Measurements from ENCODE around the gene MRPL2. TPM values are rescaled to one million over a fixed set of nuclear protein-coding genes. Genes with fewer than 3 reads are reported as not detected.

MRPL2 gene
- total RNA-seq, 2 donors from 2014 or later: 7.4 to 10.6 TPM

- Histone ChIP-seq H3K4me1 (ENCODE audit: control insufficient read depth in 1 of 2, low read depth in 2 of 2) (no peaks in the 10 kb centered on the region), H3K4me3 (no peak overlapping the region), H3K9me3 (no peaks in the 10 kb centered on the region), H3K27ac (no peak overlapping the region), H3K36me3 (peaks cover 34% of the 10 kb centered on the region), H3K27me3 (replicated peaks; ENCODE audit: insufficient read depth) (no peaks in the 10 kb centered on the region)
- DNase-seq (ENCODE audit: low spot score) (no peak), ATAC-seq (ENCODE audit: insufficient number of reproducible peaks, low FRiP score, low read depth) (no peak)
- no peak for TF ChIP-seq CTCF (IDR thresholded peaks at IDR 0.05)
Measured at GRCh38 chr6:43006251-43006650, 53.0 kb downstream of the MRPL2 start.

GRCh38 chr6:43005844-43006243, 53.4 kb downstream of the MRPL2 start:
- H3K36me3 ChIP-seq: peaks cover 31% of the 10 kb centered on the region

More at GRCh38 chr6:43005844-43006243, 53.4 kb downstream of the MRPL2 start:
- no peak for TF ChIP-seq CTCF (IDR thresholded peaks at IDR 0.05)
- no peak for ATAC-seq (ENCODE audit: insufficient number of reproducible peaks, low FRiP score, low read depth)
- Histone ChIP-seq H3K4me3 (no peak overlapping the region), H3K27me3 (replicated peaks; ENCODE audit: insufficient read depth) (no peaks in the 10 kb centered on the region), H3K4me1 (ENCODE audit: control insufficient read depth in 1 of 2, low read depth in 2 of 2) (no peaks in the 10 kb centered on the region), H3K9me3 (no peaks in the 10 kb centered on the region), H3K27ac (no peak overlapping the region)
- DNase-seq (ENCODE audit: low spot score): no peak

Other genes with a start within 250 kb of the MRPL2 start
- 10 to 100 TPM; 55.5 to 75.8 TPM for gene RPL7L1, start 179.8 kb downstream of the MRPL2 start, total RNA-seq
- gene PTCRA, start 143.4 kb downstream of the MRPL2 start, total RNA-seq: not detected
- 10 to 100 TPM; 33.7 to 40.3 TPM for gene CNPY3, start 130.0 kb downstream of the MRPL2 start, total RNA-seq
- gene GNMT, start 98.7 kb downstream of the MRPL2 start, total RNA-seq: 1 to 10 TPM in 1 of 2 donors, not detected in 1; 3.3 TPM
- 10 to 100 TPM in 1 of 2 donors, 1 to 10 TPM in 1; 6.8 to 34.3 TPM for gene PEX6, start 80.3 kb downstream of the MRPL2 start, total RNA-seq
- gene PPP2R5D, start 74.9 kb downstream of the MRPL2 start, total RNA-seq: 10 to 100 TPM; 20.1 to 37.1 TPM
- gene MEA1, start 45.5 kb downstream of the MRPL2 start, total RNA-seq: 10 to 100 TPM; 41.2 to 49.6 TPM
- 100 to 1,000 TPM in 1 of 2 donors, 10 to 100 TPM in 1; 87.3 to 105 TPM for gene KLHDC3, start 45.2 kb downstream of the MRPL2 start, total RNA-seq
- 10 to 100 TPM; 61.6 to 76.2 TPM for gene RRP36, start 37.8 kb downstream of the MRPL2 start, total RNA-seq
- gene CUL7, start 5.6 kb downstream of the MRPL2 start, total RNA-seq: 10 to 100 TPM; 10.0 to 14.8 TPM
- gene KLC4, start 197 bp upstream of the MRPL2 start, total RNA-seq: 10 to 100 TPM; 22.9 to 33.5 TPM
- 1 to 10 TPM; 4.5 to 6.8 TPM for gene PTK7, start 16.9 kb upstream of the MRPL2 start, total RNA-seq
- gene SRF, start 111.8 kb upstream of the MRPL2 start, total RNA-seq: 10 to 100 TPM; 79.5 to 99.0 TPM
- 10 to 100 TPM; 30.3 to 41.2 TPM for gene CUL9, start 122.8 kb upstream of the MRPL2 start, total RNA-seq
- 10 to 100 TPM; 16.7 to 54.7 TPM for gene DNPH1, start 170.0 kb upstream of the MRPL2 start, total RNA-seq
- not detected for gene TTBK1, start 184.0 kb upstream of the MRPL2 start, total RNA-seq
- gene SLC22A7, start 238.8 kb upstream of the MRPL2 start, total RNA-seq: not detected
- not detected for gene CRIP3, start 249.4 kb upstream of the MRPL2 start, total RNA-seq

Data from thoracic aorta (tissue), 2 donors.